ENCODE measurements around the gene WSB2.

WSB2 gene

DNA sequence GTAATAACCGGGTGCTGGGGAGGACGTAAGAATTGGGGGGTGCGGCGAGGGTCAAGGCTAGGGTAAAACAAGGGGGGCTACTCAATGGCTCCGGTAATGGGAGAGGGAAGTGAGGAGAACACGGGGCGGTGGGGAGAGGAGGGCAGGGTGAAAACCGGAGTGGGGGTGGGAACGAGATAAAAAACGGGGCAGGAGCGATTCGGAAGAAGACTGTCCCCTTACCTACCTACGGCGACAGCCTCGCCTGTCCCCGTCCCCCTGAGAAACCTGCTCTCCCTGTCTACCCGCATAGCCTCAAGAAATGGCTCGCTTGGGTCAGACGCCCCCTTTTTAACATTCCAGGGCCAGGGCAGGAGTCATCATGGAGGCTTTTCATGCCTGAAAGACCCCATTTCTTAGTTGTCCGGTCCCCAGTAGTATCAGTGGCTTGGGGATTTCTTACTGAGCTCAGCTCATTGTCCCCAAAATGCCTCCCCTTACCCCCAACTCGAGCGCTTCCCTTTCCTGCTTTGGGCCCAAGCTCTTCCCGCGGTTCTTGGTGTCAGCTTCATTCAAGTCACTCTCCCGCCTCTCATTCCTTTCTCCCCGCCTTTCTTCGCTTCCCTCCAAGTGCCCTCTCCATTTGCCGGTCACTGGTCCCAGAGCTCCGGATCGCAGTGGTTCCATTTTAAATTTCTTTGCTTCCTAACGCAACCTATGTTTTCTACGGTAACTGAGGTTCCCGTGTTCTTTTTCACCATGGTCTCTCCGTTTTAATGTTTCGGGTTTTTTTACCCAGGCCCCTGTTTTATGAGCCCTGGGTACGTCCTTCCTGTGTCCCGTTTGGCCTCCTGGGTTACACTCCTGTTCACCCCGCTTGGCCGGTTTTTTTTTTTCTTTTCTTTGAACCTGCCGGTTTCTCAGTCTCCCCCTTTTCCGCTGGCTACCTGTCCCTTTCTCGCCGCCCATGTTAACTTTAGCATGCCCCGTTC lies 1.2 kb upstream of the WSB2 start:
- DNase-seq: peak; percentile 71

DNA sequence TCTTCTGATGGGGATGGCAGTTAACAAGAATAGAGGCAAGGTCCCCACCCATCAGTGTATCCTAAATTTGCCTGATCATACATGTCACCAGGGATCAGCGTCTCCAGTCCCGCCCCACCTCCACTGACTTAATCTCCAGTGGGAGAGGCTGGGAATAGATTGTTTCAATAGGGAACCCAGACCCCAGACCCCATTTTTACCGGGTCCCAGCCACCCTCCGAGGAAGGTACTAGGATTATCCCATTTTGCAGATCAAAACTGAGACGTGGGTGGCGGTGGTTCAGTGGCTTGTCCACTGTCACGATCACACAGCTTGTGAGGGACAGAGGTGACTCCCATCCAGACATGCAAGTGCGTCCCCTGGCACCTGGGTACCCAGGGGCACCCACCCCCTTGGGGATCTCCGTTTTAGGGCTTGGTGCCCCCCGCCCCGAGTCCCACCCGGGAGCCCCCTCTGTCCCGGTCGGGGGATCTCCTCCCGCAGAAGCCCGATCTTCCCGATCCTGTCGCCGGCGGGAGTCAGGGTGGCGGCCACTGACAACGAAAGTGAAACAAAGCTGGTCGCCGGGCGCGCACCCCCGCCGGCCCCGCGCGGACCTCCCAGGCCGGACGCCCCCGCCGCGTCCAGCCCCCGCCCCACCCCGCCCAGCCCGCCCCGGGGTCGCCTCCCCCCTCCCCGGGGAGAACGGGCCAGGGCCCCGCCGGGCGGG lies 523 bp downstream of the WSB2 start:
- DNase-seq: peak; percentile 48

DNA sequence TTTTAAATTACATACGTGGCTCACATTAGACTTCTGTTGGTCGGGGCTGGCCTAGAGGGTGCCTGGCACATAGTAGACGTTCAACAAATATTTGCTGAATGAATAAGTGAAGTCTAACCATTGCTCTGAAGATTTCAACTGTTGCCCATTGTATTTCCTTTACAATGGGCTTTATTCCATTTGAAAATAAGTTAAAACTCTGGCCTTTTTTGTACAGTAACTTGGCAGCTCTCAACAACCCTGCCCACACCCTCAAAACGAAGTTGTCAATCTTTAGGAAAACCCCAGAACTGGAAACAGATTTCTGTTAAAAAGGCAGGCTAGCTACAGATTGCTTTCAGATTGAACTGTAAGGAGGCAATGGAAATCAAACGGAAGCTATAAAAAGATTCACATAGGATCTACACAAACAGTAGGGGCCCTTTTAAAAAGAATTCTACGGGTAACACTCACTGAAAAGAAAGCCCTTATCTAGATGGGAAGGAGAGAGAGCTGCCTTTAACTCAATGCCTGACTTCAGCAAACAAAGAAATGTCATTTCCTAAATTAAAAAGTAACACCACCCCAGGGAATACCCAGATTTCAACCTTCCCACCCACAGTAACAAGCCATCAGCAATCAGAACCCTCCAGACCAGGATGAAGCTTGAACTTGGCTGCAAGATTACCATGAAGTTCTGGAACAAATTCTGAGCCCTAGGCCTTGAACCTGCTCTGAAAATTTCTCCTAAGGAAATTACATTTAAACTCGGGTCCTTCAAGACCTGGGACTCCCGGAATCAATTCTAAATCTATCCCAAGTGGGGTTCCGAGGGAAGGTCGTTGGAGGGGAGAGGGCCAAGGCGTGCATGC lies 1.4 kb downstream of the WSB2 start:
- peak; percentile 76 for DNase-seq

DNA sequence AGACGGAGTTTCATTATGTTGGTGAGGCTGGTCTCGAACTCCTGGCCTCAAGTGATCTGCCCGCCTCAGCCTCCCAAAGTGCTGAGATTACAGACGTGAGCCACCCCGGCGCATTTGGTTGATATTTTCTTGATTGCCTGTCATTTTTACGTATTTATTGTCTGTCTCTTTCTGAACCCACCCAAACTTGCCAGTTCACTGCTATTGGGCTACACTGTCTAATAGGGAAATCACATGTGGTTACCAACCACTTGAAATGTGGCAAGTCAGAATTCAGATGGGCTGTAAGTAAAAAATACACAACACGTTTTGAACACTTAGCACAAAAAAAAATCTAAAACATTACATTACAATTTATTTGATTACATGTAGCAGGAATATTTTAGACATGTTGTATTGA lies 2.1 kb downstream of the WSB2 start:
- no peak for DNase-seq

DNA sequence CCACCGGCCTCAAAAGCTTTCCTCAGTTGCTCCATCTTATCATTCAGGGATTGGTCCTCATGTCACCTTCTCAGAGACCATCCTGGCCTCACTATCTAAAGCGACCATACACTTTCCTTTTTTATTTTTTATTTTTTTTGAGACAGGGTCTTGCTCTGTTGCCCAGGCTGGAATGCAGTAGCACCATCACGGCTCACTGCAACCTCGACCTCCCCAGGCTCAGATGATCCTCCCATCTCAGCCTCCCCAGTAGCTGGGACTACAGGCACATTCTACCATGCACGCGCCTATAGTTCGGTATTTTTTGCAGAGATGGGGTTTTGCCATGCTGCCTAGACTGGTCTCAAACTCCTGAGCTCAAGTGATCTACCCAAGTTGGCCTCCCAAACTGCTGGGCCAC lies 2.8 kb downstream of the WSB2 start:
- no peak for DNase-seq

DNA sequence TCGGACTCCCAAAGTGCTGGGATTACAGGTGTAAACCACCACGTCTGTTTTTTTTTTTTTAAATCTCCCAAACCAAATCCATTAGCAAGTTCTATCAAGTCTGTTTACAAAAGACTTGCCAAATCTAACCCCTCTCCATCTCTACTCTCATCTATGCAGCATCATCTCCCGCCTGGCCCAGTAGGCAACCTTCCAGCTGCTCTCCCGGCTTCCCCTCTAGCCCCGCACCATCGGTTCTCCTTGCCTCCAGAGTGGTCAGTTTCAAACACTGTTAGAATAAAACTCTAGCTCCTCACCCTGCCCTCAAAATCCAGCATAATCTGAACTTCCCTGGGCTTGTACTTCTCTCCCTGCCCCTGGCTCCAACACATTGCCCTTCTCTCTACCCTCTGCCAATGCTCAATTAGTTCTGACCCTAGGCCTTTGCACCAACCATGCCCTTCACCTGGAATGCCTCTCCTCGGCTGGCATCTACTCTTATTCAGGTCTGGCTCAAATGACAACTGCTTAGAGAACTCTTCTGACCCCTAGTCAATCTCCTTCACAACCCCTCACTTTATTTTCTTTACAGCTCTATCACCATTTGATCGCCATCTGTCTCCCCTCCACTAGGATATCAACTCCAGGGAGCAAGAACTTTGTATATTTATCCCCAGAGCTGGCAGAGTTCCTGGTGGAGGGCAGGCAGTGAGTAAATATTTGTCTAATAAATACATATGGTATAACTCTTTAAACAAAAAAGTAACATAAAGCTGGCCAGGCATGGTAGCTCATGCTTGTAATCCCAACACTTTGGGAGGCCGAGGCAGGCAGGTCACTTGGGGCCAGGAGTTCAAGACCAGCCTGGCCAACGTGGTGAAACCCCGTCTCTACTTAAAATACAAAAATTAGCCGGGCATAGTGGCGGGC lies 4.9 kb downstream of the WSB2 start:
- DNase-seq: peak; percentile 9

DNA sequence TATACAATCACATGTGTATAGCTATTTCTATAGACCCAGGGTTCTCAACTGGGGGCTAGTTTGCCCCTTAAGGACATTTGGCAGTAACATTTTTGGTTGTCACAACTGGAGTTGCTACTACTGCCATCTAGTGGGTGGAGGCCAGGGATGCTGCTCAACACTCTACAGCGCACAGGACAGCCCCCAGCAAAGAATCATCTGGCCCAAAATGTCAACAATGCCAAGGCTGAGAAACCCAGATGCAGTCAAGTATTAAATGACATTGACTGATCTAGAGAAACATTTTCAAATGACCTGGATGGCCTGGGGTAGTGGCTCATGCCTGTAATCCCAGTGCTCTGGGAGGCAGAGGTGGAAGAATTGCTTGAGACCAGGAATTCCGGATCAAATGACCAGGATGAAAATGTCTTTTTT lies 5.8 kb downstream of the WSB2 start:
- DNase-seq: peak; percentile 63

DNA sequence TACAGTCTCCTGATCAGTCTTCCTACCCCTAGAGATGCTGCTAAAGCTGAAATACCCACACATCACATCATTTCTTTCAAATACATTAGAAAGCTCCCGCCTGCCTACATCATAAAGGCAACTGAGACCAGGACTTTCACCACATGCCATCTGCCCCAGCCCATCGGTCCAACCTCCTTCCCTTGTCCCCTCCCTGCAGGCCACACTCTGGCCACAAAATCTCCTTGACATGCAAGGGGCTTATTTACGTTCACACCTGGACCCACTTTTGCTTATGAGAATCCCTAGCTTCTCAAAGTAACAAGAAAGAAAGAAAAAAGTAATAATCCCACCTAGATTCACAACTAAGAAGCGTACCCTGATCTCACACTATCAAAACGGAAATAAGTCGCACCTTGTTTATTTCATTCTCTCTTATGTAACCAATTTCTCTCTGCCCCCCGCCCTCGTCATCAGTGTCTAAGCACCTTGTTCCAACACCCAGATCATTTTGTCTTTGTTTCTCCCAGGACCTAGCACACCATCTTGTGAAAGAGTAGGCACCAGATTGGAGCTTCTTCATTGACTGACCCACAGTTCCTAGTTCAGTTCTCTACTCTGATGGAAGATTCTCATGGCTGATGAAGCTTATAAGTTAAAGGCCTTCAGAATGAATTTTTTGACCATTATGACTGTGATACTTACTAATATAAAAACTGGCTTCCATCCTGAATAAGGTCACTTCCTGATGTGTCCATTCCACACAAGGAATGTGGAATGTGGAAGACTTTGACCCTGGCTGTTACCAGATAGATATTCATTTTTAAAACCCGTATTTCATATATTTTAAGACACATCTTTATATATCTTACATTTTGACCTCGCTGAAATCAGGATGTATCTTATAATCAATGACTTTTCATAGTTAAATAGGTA lies 7.7 kb downstream of the WSB2 start:
- peak; percentile 51 for DNase-seq

DNA sequence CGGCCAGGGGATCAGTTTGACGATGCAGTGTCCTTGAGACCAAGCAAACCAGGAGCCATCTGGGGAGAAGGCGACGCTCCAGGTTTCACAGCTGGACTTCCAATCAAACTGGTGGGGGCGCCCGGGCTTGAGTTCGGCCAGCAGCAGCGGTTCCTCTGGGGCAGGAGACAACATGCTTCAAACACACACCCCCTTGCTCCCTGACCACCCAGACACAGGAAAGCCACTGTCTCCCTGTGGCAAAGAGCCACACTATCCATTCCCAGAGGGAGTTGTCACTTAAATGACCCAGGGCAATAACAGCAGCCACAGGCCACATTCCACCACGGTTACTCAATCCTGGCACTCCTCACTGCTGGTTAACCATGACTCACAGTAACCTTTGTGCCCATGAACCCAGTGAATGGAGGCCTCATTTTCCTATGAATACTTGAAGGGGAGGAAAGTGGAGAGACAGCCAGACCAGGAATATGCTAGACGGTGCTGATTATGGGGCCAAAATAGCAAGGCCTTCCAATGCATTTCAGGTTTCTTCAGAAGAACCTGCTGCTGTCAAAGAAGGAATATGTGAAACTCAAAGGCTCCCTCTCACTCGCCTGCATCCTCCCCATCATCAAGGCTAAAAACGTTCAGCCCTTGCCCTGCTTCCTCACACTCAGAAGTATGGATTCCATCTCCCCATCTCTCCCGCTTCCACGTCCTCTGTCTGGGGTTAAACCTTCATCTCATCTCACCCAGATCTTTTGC lies 8.5 kb downstream of the WSB2 start:
- peak; percentile 98 for DNase-seq

DNA sequence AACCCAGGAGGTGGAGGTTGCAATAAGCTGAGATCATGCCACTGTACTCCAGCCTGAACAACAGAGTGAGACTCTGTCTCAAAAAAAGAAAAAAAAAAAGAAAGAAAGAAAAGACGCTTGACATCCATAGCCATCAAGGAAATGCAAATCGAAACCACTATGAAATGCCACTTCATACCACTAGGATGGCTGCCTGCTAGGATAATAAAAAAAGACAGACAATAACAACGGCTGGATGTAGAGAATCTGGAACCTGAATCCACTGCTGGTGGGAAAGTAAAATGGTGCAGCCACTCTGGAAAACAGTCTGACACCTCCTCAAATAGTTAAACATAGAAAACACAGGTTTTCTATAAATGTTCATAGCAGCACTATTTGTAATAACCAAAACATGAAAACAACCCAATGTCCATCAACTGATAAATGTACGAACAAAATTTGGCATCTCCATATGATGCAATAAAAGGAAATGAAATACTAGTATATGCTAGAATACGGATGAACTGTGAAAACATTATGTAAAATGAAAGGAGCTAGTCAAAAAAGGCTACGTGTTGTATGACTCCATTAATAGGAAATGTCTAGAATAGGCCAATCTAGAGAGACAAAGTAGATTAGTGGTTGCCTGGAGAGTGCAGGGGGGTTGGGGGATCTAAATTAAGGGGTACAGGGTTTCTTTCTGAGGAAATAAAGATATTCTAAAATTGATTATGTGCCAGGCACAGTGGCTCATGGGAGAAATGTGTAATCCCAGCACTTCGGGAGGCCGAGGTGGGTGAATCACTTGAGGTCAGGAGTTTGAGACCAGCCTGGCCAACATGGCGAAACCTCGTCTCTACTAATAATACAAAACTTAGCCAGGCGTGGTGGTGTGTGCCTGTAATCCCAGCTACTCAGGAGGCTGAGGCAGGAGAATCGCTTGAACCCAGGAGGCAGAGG lies 9.7 kb downstream of the WSB2 start:
- DNase-seq: no peak

DNA sequence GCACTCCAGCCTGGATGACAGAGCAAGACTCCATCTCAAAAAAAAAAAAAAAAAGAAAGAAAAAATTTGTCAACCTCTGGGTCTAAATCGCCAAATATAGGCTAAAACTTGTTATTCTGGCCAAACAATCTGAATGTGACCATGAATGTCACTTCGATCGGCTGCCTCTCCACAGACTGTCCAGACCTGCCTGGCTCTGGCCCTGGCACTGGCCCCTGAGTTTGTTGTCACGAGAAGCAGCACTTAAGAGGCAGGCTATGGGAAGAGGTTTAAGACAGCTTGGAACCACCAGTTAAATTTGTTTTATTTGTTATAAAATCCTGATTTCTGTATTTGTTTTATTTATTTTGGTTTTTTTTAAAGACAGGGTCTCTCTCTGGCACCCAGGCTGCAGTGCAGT lies 14.5 kb downstream of the WSB2 start:
- no peak for DNase-seq

DNA sequence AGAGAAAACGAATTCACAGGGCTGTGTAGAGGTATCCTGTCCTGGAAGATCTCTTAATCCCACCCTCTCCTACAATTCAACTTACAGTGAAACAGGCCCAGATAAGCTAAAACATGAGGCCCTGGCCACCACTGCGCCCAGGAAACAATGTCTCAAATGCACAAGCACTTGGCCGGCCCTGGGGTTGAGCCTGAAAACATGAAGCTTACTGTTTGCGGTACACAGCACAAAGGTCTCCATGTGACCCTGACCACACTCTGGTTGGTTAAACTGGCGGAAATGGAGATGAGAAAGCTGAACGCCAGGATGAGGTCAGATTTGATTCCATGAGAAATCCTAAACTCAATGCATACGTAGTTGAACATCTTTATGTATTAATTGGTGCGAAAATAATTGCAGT lies 16.4 kb downstream of the WSB2 start:
- DNase-seq: no peak

DNA sequence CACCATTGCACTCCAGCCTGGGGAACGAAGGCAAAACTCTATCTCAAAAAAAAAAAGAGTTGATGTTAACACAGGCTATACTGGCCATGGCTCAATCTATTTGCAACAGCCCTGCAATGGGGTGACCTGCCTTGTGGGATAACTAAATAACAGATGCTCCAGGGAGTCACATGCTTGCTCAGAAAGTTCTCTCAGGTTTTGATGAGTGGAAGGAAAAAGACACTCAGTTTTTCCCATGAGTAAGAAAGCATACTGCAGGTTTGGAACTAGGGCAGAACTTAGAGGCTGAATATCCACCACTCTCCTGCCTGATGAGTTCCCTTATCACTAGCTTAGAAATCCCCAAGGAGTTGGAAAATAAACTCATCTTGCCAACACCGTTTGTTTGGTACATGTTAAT lies 16.9 kb downstream of the WSB2 start:
- DNase-seq: no peak

DNA sequence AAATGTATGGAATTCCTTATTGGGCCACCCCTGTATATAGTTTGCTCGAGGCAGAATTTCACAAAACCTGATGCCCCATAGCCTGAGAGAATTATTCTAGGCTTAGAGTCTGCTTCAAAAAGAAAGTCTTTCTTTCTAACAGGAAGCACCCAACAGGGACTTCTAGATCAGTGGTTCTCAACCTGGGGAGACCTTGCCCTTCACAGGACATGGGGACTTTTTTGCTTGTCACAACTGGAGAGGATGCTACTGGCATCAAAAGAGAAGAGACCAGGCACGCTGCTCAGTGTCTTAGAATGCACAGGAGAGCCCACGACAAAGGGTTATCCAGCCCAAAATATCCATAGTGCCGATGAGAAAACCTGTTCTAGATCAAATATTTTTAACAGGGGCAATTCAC lies 18.9 kb downstream of the WSB2 start:
- no peak for DNase-seq

DNA sequence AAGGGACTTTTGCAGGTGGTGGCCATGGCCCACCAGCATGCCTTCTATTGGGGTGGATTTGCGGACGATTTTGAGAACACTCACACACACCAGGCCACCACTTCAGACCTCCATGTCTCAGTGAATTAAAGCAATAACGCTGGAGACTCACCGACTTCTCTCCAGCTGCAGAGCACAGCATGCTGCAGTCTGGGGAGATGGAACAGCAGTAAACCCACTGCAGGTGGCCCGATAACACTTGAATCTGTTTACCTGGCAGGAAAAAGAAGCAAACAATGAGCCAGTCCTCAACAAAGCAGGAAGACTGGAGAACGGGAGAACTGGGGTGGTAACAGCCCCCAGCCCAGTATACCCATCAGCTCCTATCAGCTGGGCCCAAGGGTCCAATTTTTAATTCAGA lies 22.8 kb downstream of the WSB2 start:
- DNase-seq: no peak

DNA sequence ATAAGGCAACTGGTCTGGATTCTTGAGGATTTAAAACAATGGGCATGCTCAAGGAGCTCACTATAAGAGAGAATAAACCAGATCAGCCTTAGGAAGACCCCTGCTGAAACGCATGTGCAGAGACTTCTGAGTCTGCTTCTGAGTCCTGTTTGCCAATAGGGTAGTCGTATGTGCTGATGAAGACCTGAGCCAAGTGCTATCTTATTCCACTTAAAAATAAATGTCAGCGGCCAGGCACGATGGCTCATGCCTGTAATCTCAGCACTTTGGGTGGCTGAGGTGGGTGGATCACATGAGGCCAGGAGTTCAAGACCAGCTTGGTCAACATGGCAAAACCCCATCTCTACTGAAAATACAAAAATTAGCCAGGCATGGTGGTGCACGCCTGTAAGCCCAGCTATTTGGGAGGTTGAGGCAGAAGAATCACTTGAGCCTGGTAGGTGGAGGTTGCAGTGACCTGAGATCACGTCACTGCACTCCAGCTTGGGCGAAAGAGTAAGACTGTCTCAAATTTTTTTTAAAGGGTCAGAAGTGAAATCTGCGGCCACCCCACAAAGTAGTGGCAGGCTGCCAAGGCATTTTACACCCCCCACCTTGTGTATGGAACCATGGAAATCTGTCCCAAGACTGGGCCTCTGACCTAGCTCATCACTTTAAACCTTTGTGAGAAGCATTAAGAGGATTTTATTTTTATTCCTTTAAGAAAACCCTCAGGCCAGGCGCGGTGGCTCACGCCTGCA lies 24.1 kb downstream of the WSB2 start:
- no peak for DNase-seq

DNA sequence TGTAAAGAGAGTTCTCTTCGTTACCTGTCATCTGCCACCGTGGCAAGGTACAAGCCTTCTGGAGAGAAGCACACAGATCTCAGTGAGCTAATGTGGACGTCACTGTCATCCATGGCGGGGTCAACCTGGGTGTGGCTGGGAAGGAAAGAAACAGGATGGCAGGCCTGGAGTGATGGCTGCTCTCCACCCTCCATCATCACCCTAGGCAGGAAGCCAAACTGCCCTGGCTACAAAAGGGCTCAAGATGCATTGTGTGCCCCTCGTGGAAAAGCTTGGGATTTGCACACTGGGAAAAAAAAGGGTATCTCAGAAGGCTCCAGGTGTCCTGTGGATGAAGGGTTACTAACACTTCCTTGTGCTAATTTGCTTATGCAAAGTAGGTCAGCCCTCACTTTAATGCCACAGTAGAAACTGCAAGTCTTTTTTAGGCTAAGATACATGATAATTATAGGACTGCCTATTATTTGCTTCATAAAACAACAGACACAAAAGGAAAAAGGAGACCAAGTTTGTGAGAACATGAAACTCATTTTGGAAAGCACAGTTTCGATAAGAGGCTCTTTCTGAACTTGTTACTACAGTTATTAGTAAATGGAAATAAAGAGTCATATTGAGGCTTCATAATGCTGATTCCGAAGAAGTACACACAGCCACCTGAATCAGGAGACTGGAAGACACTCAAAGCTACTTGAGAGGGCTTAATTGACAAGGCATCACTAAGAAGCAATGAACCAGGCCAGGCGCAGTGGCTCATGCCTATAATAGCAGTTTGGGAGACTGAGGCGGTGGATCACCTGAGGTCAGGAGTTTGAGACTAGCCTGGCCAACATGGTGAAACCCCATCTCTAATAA lies 25.6 kb downstream of the WSB2 start:
- peak; percentile 41 for DNase-seq

All from fibroblast of skin of back (primary cell).